GM18508 (cell line): Measurements from ENCODE around the gene C11orf98.
"Not testable (repeated sequence)": the region's sequence is repeated elsewhere in the genome, so short reads cannot be mapped to it uniquely, and the experiment has no call there.

Experiments
- ATAC-seq: cut with Tn5 transposase; IDR thresholded peaks from one replicate; pipeline ENCODE4 v1.9.1; 2021; ENCODE audit warnings: moderate number of reproducible peaks; ENCODE audit not compliant: insufficient read depth, unreplicated experiment

The C11orf98 gene

GRCh38 chr11:62665075-62665598 lies at the start of gene C11orf98, which contains the start of gene CSKMT:
Gene C11orf98, minus strand, starts transcription at chr11:62665210. Its CDS starts 41 bp downstream, at chr11:62665169.
Gene CSKMT, plus strand, starts transcription at chr11:62665312. Its CDS starts 568 bp downstream, at chr11:62665880.
- ATAC-seq: no peak

- no peak for ATAC-seq
These were observed 48.3 kb upstream of the C11orf98 start for GRCh38 chr11:62713343-62713742.

- ATAC-seq: no peak
These were observed 47.9 kb upstream of the C11orf98 start for GRCh38 chr11:62712861-62713260.

GRCh38 chr11:62712276-62712812 lies 47.3 kb upstream of the C11orf98 start:
- ATAC-seq: no peak

GRCh38 chr11:62710001-62710345 lies 45.0 kb upstream of the C11orf98 start:
- no peak for ATAC-seq

GRCh38 chr11:62709247-62710000 lies 44.4 kb upstream of the C11orf98 start:
- peak; percentile 43 for ATAC-seq

GRCh38 chr11:62708793-62709192 lies 43.8 kb upstream of the C11orf98 start:
- no peak for ATAC-seq

GRCh38 chr11:62708392-62708791 lies 43.4 kb upstream of the C11orf98 start:
- ATAC-seq: no peak

- no peak for ATAC-seq
These were observed 42.4 kb upstream of the C11orf98 start, which contains the start of the genes BSCL2 and GNG3 for GRCh38 chr11:62707277-62707861. Gene BSCL2, minus strand, starts transcription at chr11:62707424. Its CDS starts 229 bp downstream, at chr11:62707195. Gene GNG3, plus strand, starts transcription at chr11:62707676. Its CDS starts 620 bp downstream, at chr11:62708296.

GRCh38 chr11:62706850-62707247 lies 41.8 kb upstream of the C11orf98 start:
- no peak for ATAC-seq

- ATAC-seq: no peak
These were observed 41.2 kb upstream of the C11orf98 start for GRCh38 chr11:62705880-62706849.

- no peak for ATAC-seq
These were observed 40.4 kb upstream of the C11orf98 start for GRCh38 chr11:62705413-62705812.

GRCh38 chr11:62703921-62704320 lies 38.9 kb upstream of the C11orf98 start:
- not testable (repeated sequence) for ATAC-seq

GRCh38 chr11:62702246-62702645 lies 37.2 kb upstream of the C11orf98 start:
- ATAC-seq: no peak

GRCh38 chr11:62694455-62695167 lies 29.6 kb upstream of the C11orf98 start:
- no peak for ATAC-seq

- ATAC-seq: not testable (repeated sequence)
These were observed 28.6 kb upstream of the C11orf98 start for GRCh38 chr11:62693624-62694023.

GRCh38 chr11:62689421-62690183 lies 24.6 kb upstream of the C11orf98 start, which contains the start of gene LRRN4CL:
Gene LRRN4CL, minus strand, starts transcription at chr11:62689530. Its CDS starts 1,022 bp downstream, at chr11:62688508.
- ATAC-seq: no peak

GRCh38 chr11:62688491-62688890 lies 23.5 kb upstream of the C11orf98 start:
- ATAC-seq: no peak
